ENCODE data around the gene GAS2L2.

Gene GAS2L2

GRCh38 chr17:35752945-35753764, at the start of gene GAS2L2:
Gene GAS2L2, minus strand, starts transcription at chr17:35753239. Its CDS starts 389 bp downstream, at chr17:35752850.
- no peak for DNase-seq (ENCODE audit: low read depth, low spot score)

GRCh38 chr17:35801583-35802224, 48.7 kb upstream of the GAS2L2 start:
- DNase-seq (ENCODE audit: low read depth, low spot score), result no peak

GRCh38 chr17:35799942-35800341, 46.9 kb upstream of the GAS2L2 start:
- no peak for DNase-seq (ENCODE audit: low read depth, low spot score)

- no peak for DNase-seq (ENCODE audit: low read depth, low spot score)
Measured at GRCh38 chr17:35797918-35798317, 44.9 kb upstream of the GAS2L2 start.

GRCh38 chr17:35797370-35797769, 44.3 kb upstream of the GAS2L2 start:
- DNase-seq (ENCODE audit: low read depth, low spot score), result no peak

- no peak for DNase-seq (ENCODE audit: low read depth, low spot score)
Measured at GRCh38 chr17:35796942-35797341, 43.9 kb upstream of the GAS2L2 start.

GRCh38 chr17:35795871-35796265, 42.8 kb upstream of the GAS2L2 start:
- no peak for DNase-seq (ENCODE audit: low read depth, low spot score)

- DNase-seq (ENCODE audit: low read depth, low spot score), result no peak
Measured at GRCh38 chr17:35795007-35795870, 42.2 kb upstream of the GAS2L2 start, which contains the start of gene MMP28. Gene MMP28, minus strand, starts transcription at chr17:35795641. Its CDS starts 264 bp downstream, at chr17:35795377.

GRCh38 chr17:35793257-35793656, 40.2 kb upstream of the GAS2L2 start:
- no peak for DNase-seq (ENCODE audit: low read depth, low spot score)

- DNase-seq (ENCODE audit: low read depth, low spot score), result no peak
Measured at GRCh38 chr17:35791681-35792350, 38.8 kb upstream of the GAS2L2 start.

GRCh38 chr17:35790841-35791240, 37.8 kb upstream of the GAS2L2 start:
- no peak for DNase-seq (ENCODE audit: low read depth, low spot score)

- DNase-seq (ENCODE audit: low read depth, low spot score), result no peak
Measured at GRCh38 chr17:35788477-35789368, 35.7 kb upstream of the GAS2L2 start.

GRCh38 chr17:35786941-35787432, 33.9 kb upstream of the GAS2L2 start:
- no peak for DNase-seq (ENCODE audit: low read depth, low spot score)

- DNase-seq (ENCODE audit: low read depth, low spot score), result no peak
Measured at GRCh38 chr17:35784895-35785294, 31.9 kb upstream of the GAS2L2 start.

- DNase-seq (ENCODE audit: low read depth, low spot score), result no peak
Measured at GRCh38 chr17:35780950-35781349, 27.9 kb upstream of the GAS2L2 start.

- no peak for DNase-seq (ENCODE audit: low read depth, low spot score)
Measured at GRCh38 chr17:35778641-35779196, 25.7 kb upstream of the GAS2L2 start.

GRCh38 chr17:35775583-35775982, 22.5 kb upstream of the GAS2L2 start:
- no peak for DNase-seq (ENCODE audit: low read depth, low spot score)

GRCh38 chr17:35775039-35775438, 22.0 kb upstream of the GAS2L2 start:
- DNase-seq (ENCODE audit: low read depth, low spot score), result no peak

- DNase-seq (ENCODE audit: low read depth, low spot score), result no peak
Measured at GRCh38 chr17:35774499-35774898, 21.5 kb upstream of the GAS2L2 start.

Data from activated CD4-positive, CD25-positive, alpha-beta regulatory T cell treated with anti-CD3 and anti-CD28 coated beads, Interleukin-2, amount 50 U/mL, for 16 hours (primary cell).